Right renal cortex interstitium (tissue), 3 donors: Measurements from ENCODE around the gene PML. TPM values are rescaled to one million over a fixed set of nuclear protein-coding genes. Genes with fewer than 3 reads are reported as not detected.
"Not testable (repeated sequence)": the region's sequence is repeated elsewhere in the genome, so short reads cannot be mapped to it uniquely, and the experiment has no call there.

Source experiments
- DNase-seq, 3 donors: peaks; one replicate each; pipeline ENCODE4 v3.0.0-alpha.2; 2013; ENCODE audit warnings: low read depth in 3 of 3, low spot score in 2 of 3
- polyA plus RNA-seq, 3 donors: library from polyadenylated mRNA; unstranded; fragments of 120-200 nt; gene quantifications; one replicate each; pipeline ENCODE4 v1.2.1, GENCODE V29; 2013; ENCODE audit not compliant: insufficient read length in 3 of 3

Gene PML
- polyA plus RNA-seq, 3 donors, result 20.2 to 24.3 (median 23.4) TPM

GRCh38 chr15:73957785-73958184 is 36.7 kb upstream of the PML start:
- DNase-seq, result no peak

DNA sequence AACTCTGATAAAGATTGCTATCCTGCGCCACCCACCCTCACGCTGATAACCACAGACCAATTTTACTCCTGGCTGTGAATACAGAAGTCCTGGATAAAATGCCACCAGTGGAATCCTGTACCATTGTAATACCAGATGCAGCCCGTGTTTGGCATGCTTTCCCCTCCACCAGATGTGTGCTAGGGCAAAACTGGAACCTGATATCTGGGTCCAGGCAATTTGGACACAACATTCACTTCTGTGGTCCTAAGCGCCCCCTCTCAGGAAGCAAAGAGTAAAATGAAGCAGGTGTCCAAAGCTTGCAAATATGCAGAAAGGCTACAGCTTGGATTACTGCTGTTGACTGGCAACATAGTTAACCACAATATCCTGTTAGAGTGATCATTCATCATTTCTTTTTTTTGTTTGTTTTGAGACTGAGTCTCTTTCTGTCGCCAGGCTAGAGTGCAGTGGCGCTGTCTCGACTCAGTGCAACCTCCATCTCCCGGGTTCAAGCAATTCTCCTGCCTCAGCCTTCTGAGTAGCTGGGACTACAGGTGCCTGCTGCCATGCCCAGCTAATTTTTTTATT is 35.4 kb upstream of the PML start:
- no peak for DNase-seq

DNA sequence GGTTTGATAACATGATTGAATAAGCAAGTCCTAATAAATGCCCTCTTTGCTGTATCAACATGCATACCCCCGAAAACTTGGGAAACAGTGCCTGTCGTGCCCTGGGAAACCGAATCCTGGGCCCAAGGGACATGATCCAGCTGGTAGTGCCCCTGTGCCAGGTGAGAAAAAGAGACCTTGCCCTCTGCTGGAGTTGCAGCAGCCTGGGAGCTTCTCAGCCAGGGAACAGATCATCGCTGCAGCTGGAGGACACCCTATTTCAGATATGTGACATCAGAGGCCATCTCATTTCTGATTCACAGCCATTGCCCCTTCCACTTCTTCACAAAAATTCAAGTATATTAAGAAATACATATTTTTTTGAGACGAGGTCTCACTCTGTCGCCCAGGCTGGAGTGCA is 34.7 kb upstream of the PML start:
- DNase-seq, result no peak

DNA sequence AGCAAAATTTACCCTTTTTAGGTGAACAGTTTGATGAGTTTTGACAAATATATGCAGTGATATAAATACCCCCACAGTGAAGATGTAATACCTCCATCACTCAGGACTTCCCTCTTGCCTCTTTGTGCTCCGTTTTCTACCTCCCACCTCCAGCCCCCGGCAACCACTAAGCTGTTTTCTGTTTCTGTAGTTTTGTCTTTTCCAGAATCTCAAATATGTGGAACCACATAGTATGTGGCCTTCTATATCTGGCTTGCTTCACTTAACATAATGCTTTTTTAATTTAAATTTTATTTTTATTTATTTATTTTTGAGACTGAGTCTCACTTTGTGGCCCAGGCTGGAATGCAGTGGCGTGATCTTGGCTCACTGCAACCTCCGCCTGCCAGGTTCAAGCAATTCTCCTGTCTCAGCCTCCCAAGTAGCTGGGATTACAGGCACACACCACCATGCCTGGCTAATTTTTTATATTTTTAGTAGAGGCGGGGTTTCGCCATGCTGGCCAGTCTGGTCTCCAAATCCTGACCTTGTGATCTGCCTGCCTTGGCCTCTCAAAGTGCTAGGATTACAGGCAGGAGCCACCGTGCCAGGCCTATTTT is 33.9 kb upstream of the PML start:
- not testable (repeated sequence) for DNase-seq

DNA sequence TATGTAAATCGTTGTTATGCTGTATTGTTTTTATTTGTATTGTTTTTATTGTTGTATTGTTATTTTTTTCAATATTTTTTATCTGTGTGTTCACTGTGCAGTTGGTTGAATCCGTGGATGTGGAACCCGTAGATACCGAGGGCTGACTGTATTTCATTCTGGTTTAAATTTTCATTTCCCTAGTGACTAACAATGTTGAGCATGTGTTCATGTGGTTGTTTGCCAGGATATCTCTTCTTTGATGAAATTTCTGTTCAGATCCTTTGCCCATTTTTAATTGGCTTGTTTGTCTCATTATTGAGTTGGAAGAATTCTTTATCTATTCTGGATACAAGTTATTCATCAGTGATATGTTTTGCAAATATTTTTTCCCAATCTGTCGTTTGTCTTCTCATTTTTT is 32.1 kb upstream of the PML start:
- no peak for DNase-seq

DNA sequence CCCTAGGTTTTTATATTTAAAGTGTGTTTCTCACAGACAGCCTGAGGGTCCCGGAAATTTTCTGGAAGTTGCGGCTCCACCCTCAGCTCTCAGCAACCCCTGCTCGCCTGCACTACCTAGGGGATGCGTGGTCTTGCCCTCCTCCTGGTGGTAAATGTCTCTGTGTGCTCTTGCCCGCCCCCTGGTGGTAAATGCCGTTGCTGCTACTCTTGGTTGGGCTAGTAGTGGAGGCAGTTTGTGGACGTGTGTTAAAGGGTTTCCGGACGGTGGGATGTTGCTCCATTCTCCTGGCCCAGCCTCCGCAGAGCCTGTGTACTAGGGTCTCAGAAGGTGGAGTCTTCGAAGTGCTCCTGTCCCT is 29.8 kb upstream of the PML start:
- peak in 2 of 3 donors; percentile 57 to 62 for DNase-seq

- no peak for DNase-seq
Observed at GRCh38 chr15:73965094-73965757, 29.3 kb upstream of the PML start.

GRCh38 chr15:73965758-73966113 is 28.8 kb upstream of the PML start:
- no peak for DNase-seq

- DNase-seq, result no peak
Observed at GRCh38 chr15:73968461-73968860, 26.1 kb upstream of the PML start.

- no peak for DNase-seq
Observed at GRCh38 chr15:73969151-73969759, 25.3 kb upstream of the PML start.

- DNase-seq, result peak in 2 of 3 donors; percentile 80 to 85
Observed at GRCh38 chr15:73972984-73973682, 21.4 kb upstream of the PML start.

GRCh38 chr15:73973683-73974200 is 20.8 kb upstream of the PML start:
- not testable (repeated sequence) for DNase-seq

DNA sequence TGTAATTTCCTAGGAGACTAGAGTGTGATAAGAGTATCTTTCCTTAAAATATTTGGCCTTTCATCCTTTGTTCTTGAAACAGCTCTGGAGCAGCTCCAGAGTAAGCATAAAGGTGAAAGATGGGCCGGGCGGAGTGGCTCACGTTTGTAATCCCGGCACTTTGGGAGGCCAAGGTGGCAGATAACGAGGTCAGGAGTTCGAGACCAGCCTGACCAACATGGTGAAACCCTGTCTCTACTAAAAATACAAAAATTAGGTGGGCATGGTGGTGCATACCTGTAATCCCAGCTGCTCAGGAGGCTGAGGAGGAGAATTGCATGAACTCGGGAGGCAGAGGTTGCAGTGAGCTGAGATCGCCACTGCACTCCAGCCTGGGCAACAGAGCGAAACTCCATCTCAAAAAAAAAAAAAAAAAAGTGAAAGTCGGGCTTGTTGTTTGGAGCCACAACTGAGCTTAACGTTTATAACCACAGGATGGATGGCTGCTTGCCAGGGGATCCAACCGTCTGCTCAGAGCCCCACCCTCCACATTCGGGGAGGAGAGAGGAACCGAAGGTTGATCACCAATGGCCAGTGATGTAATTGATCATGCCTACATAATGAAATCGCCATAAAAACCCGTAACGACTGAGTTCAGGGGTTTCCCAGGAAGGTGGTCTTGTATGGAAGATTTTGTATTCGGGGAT is 18.9 kb upstream of the PML start:
- not testable (repeated sequence) for DNase-seq

- DNase-seq, result no peak
Observed at GRCh38 chr15:73978896-73979295, 15.6 kb upstream of the PML start.

DNA sequence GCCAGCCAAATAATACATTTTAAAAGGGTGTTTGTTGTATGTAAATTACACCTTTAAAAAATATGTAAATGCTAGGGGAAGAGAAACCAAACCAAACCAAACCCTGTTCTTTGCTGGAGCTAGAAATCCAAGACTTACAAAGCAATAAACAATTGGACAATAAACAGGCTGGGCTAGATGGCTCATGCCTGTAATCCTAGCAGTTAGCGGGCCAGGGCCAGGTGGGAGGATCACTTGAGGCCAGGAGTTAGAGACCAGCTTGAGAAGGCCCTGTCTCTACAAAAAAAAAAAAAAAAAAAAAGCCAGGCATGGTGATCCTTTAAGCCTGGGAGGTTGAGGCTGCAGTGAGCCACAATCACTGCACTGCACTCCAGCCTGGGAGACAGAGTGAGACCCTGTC is 14.9 kb upstream of the PML start:
- DNase-seq, result no peak

GRCh38 chr15:73981761-73982221 is 12.7 kb upstream of the PML start:
- DNase-seq, result no peak

GRCh38 chr15:73982222-73982962 is 12.1 kb upstream of the PML start:
- DNase-seq, result no peak

GRCh38 chr15:73983211-73983727 is 11.2 kb upstream of the PML start:
- no peak for DNase-seq

GRCh38 chr15:73983773-73984172 is 10.7 kb upstream of the PML start:
- no peak for DNase-seq
